ENCODE measurements around the gene FHOD3.

FHOD3 gene

DNA sequence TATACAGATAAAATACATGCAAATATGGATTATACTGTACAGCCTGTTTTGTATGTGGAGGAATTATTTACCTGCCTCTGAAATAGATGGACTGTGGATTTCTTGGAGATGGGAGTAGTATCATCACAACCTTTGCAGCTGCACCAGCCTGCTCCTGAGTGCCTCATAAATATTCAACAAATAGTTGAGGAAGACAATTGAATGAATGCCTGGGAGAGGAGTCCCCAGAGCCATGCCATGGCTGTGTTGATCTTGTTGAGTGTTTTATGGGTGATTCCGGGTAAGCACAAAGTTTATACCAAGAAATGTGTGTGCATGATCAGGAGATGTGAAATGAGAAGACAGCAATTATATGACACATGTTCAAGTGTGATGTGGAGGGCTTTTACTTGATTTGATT lies 225.0 kb downstream of the FHOD3 start:
- DNase-seq (ENCODE audit: low spot score), result no peak

DNA sequence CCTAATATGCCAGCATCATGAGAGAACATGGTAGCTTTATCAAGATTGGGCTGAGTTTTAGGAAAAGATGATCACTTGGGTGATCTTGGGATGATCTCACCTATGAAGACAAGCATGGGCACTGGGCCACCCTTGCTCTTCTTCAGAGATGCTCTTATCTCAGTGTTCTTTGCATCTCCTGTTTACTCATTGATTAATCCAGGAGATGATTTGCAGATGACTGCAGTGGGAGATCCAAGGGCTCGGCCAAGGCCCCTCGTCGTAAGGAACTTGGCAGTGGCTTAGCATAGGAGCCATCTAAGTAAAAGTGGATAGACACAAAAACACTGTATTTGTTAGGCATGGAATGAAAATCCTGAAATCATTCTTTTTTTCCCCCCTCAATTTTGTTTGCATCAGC lies 228.4 kb downstream of the FHOD3 start:
- DNase-seq (ENCODE audit: low spot score), result no peak

DNA sequence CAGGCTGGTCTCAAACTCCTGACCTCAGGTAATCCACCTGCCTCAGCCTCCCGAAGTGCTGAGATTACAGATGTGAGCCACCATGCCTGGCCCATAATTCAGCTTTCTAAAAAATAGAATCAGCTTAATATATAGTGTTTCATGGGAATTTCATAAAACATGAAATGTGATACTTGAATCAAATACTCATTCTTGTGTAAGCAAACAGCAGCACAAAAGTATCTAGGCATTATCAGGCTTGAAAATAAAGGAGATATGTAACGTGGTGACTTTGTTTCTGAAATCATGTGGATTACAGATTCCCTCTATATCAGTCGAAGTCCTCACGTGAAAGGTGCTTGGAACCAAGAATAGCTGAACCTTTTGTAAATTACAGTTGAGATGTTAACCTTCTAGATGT lies 229.1 kb downstream of the FHOD3 start:
- DNase-seq (ENCODE audit: low spot score), result no peak

DNA sequence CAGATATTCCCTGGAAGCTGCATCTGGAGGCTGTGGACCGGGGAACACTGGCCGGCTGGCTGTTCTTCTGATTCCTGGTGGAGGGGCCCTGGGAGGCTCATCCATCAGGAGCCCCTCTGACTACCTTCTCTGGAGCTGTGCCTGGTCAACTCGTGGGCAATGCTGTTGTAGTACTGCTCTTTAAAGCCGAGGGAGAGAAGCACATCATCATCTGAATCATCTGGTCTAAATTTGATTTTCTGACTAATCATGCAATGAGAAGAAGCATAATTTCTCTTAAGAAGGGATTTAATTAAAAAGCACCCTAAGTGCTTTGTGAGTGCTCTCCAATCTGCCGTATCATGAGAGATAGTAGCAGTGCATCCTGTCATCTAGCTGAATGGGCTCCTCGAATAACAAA lies 229.5 kb downstream of the FHOD3 start:
- no peak for DNase-seq (ENCODE audit: low spot score)

DNA sequence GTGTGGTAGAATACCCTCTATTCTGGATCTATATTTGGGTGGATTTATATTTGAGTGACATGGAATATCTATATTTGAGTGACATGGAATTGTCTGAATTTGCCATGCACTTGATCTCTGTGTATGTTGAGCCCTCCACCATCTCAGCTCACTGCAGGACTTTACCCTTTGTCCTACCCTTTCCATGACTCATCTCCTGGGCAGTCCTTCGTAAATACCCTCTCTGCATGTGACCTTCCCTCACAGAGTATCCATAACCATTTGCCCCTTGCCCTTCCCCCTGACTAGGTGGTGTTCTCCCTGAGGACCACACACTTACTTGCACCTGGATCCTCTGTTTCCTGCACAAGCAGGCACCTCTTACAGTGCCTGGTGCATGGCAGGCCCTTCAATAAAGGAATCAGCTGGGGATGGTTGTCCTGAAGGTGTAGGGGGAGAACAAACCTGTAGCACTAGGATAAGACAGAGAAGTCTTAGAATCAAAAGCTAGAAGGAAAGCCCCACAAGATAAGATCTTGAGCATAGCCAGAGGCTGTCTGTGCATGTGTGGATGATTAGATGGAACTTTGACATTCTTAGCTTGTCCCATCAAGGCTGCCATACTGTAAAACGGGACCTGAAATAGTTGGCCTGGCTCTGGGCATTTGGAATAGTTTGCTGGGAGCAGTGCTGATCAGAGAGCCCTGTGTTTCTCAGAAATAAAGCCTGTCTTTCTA lies 230.4 kb downstream of the FHOD3 start:
- DNase-seq (ENCODE audit: low spot score), result peak; percentile 6

DNA sequence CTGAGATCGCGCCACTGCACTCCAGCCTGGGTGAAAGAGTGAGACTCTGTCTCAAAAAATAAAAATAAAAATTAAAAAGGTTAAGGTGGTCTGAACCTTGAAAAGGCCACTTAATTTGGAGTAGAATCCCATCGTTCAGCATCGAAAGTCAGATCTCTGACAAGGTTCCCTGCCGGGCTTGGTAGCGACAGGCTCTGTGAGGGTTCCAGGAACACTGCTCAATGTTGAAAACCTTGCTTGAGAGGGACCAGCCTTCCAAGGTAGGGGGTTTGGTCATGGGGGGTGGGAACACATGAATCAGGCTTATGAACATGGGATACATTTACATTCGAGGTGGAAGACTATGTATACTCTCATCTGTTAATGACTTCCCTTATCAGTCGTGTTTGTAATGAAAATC lies 232.2 kb downstream of the FHOD3 start:
- DNase-seq (ENCODE audit: low spot score), result no peak

DNA sequence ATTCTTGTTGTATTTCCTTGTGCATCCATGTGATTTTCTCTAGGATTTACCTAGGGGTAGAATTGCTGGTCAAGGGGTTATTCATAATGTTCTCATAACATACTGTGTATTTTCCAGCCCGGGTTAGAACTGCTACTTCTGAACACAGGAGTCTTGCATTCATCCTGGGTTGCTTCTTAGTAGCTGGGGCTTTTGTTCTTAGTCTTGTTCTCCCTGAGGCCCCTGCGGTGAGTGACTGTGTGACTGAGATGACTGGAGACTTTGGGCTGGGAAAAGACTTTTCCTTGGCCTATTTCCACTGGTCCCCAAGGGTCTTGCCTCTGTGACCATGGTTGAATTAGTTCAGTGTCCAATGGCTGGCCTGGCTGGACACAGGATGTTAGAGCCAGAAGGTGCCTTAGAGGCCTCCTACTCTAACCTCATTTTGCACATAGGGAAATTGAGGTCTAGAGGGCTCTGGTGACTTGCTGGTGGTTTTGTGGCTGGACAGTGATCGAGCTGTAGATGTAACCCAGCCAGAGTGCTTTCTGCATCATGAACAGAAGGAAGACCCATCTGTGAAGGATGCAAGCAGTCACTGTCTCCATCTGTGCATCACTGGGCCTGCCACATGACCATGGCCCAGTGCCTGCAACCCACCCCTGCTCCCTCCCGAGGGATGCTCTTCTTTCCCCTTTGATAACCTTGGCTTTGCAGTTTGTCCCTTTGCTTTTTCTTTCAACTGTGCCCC lies 233.3 kb downstream of the FHOD3 start:
- DNase-seq (ENCODE audit: low spot score), result no peak

DNA sequence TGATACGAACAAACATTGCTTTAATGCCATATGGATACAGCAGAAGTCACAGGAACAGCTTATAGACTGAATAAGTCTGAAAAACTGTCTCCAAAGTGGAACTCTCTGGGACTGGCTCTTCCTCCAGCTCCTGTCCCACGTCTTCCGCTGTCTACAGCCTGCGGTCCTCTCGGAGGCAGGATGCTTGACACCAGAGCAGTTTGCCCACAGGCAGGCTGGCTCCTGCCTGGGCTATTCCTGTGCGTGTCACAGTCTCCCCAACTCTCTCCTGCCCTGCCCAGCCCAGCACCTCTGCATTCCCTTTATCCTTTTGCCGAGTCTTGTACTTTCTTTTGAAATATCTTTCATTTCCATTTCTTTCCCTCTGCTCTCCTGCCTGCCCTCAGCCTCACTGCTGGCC lies 234.1 kb downstream of the FHOD3 start:
- DNase-seq (ENCODE audit: low spot score), result no peak

DNA sequence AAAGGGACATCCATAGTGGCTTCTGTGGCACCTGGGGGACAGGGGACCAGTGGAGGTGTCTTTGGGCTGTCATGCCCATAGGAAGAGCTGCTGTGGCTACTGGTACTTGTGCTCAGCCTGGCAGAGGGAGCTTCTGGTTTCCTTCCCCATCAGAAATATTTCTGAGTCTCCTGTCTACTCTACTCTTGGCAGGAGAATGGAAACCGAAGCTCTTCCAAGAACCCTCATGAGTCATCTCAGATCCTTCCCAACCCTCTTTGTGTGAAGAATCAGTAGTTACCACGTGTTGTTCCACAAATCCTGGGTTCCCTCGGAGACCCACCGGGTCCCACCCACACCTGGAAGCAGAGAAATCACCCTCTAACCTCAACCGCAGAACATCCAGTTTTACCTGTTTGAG lies 234.9 kb downstream of the FHOD3 start:
- DNase-seq (ENCODE audit: low spot score), result no peak

DNA sequence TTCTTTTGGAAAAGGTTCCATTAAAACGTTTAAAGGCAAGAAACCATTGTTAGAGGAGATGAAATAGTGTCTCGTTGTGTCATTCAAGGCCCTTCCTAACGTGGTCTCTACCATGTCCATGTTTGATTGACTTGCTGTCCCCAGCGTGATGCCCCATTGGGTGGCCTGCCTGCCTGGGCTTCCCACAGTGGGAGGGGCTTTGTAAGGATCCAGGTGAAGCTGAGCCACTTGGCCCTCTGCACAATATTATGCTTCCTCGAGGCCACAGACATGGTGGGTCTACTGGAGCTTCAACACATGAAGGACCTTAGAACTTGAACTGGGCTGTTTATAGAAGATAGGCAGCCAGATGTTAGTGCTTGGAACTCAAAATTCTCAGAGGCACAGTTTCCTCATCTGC lies 235.3 kb downstream of the FHOD3 start:
- DNase-seq (ENCODE audit: low spot score), result no peak

DNA sequence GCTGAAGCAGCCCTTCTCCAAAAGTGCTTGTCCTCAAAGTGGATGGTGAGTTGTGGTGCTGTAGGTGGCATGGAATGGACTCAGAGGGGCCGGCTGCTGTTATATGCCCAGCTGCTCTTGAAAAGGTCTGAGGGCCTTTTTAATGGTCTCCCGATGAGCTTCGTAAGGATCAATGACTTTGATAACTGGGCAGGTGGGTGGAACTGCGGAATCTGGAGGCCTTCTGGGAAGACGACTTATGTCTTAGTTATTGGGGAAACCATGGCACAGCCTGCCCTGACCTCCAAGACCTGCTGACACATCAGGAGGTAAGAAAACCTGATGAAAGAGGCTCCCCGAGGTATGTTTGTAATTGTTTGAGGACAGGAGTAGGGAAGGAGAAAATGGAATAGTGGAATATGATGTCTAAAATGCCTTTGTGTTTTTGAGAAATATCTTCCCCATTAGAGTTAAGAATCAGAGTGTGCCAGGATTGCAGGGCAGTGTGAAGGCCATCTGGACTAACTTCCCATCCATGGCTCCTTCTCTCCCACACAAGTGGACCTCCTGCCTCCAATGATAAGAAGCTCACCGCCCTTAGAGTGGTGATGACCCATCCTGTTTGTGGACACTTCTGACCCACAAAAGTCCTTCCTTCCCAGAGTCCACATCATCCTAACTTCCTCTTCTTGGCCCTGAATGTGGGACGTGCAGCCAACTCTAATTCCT lies 236.1 kb downstream of the FHOD3 start:
- DNase-seq (ENCODE audit: low spot score), result no peak

DNA sequence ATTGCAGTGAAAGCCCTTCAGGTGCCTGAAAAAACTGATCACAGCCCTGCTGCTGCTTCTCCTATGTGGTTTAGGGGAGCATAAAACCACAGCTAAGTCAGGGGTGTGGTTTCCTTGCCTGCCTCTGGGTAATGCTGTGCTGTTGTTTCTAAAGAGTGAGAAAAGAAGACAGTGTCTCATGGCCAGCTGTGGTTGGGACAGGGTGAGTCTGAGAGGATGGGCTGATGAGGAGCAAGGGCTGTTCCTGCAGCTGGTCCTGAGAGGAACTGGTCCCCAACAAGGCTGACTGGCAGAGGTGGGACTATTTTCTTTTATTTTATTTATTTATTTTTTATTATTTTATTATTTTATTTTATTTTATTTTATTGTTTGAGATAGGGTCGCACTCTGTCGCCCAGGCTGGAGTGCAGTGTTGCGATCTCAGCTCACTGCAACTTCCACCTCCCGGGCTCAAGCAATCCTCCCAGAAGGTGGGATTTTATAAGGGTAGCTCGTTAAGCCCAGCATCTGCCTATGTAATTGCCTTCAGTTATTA lies 236.7 kb downstream of the FHOD3 start:
- DNase-seq (ENCODE audit: low spot score), result no peak

DNA sequence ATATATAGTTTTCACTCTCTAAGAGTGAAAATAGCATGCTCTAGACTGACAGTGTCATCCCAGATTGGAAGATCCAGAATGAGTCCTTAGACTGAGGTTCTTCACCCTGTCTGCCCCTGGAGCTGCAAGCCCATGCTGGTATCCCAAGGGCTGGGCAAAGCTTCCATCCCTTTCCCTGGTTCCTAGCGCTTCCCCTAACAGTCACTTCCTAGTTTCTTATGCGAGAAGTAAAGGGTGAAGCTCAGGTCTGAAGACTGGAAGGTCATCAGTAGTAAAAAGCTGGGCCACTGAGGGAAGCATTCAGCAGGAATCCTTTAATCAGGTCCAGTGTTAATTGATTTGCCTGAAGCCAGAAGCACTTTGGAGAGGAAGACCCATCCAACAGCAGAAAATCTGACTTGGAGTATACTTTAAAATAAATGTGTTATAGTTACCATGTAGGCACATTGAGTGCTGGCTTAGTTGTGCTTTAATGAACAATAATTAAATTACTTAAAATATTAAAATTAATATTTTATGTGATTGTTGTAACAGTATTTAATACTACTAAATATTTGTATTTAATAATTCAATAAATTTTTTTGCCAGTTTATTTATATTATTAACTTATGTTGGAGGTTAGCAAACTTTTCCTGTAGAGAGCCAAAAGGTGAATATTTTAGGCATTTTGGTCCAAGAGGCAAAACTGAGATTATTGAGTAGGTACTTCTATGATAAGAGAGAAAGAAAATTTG lies 237.9 kb downstream of the FHOD3 start:
- DNase-seq (ENCODE audit: low spot score), result no peak

DNA sequence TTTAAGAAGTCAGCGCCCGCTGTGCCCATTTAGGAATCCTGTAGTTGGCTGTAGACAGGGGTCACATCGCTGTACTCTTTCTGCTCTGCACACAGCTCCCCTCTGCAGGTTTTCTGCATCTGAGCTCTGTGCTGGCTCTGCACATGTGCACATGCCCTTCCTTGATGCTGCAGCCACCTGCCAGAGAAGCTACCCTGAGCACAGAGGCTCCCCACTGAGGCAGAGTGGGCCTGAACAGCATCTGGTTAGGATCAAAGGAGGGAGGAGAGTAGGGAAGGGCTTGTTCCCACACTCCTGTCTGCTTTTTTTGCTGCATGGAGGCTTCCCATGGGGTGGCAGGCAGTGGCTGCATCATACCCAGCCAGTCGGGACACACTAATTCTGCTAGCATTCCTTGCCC lies 238.9 kb downstream of the FHOD3 start:
- DNase-seq (ENCODE audit: low spot score), result no peak

DNA sequence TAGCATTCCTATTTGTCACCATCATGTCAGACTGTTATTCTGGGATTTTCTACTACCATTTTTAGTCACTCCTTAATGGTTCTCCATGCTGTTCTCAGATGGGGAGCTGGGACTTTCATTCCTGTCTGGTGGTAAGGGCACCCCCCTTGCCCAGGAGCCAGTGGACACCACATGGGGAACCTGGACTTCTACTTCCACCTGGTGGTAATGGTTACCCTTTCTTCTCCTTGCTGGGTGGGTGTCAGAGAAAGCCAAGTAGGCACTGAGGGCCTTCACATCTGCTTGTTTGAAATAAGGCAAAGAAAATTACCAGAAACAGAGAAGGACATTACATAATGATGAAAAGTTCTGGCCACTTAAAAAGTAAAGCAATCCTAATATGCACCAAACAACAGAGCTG lies 239.8 kb downstream of the FHOD3 start:
- no peak for DNase-seq (ENCODE audit: low spot score)

DNA sequence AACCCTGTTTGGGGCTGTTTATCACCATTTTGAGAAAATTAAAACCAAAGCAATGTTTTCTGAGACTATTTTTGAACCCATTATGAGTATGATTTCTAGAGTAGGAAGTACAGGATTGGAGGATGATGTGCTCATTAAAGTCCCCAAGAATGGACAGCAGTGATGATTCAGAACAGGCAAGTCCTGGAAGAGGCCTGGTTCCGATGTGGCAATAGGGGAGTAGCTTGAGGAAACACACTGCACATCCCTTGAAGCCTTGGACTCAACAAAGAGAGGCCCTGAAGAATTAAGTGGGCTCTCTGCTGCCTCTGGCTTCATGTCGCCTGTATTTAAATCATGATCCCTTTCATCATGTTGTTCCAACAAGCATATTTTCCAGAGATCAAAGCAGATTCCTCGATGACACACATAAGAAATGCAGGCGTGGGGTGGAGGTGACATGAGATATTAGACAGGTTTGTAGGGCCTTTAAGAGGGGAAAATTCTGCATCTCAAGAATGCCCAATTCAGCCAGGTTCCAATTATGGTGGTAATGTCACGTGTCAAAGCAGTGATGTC lies 242.2 kb downstream of the FHOD3 start:
- no peak for DNase-seq (ENCODE audit: low spot score)

DNA sequence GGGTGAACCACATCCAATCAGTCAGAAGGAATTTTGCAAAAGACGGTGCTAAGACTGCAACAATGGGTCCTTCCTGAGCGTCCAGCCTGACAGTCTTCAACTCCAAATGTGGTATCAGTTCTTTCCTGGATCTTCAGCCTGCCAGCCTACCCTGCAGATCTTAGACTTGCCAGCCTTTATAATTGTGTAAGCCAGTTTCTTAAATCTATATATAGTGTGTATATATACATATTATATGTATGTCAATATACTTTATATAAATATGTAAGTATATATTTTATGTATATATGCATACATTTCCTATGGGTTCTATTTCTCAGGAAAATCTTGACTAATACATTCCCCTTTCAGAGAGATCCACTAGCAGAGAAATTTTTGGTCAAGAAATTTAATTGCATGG lies 245.5 kb downstream of the FHOD3 start:
- DNase-seq (ENCODE audit: low spot score), result no peak

DNA sequence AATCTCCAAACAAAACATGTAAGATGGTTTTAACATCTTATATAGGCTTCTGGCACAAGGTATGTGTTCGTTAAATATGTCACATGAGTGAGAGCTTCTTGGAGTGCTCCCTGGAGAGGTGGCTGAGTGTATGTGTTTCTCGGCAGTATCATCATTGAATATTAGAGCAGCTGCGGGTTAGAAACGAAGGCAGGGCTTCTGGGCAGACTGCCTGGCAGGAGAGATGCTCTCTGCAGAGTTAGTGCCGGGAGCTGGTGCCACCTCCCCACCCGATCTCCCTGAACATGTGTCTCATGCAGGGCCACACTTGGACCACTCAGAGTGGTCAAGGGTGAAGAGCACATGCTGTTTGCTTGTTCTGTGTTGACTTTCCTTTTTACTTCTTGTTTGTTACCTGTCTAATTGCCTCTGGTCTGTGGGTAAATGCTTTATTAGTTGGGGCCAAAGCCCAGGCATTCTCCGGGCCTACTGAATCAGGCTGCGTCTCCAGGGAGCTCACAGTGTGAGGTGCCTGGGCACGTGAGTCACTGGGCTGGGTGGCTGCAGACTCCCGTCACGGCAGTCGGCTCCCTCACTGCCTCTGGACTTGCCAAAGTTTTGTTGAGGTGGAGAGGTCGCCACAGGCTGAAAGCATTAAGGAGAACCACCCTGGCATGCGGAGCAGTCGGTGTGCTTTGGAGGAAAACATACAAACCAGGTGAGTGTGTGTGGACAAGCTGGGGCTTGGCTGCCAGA lies 246.6 kb downstream of the FHOD3 start:
- no peak for DNase-seq (ENCODE audit: low spot score)

DNA sequence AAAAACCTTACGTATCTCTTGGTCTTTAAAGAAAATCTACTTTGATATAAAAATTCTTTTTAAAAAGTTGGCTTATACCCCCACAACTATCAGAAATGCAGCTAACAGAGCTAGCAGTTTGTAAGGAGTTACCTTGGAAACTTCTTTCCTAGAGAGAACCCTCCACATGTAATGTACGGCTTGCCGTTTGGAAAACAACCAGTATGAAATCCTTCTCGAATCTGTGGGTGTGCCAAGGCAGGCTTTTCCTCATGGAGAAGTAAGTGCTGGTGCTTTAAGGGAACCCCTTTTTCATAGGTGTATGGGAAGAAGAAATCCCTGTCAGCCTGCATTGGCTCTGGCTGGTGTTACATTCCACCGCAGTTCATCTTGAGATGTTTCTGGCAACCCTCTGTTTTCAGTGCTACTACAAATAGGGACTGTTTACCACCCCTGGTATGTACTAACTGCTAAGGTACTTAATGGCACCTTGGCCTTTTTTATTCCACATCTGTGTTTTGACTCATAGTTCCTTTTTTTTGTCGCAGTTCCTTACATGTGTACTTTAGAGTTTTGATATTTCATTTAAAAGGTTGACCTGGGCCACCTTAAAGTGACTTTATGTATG lies 248.4 kb downstream of the FHOD3 start:
- no peak for DNase-seq (ENCODE audit: low spot score)

DNA sequence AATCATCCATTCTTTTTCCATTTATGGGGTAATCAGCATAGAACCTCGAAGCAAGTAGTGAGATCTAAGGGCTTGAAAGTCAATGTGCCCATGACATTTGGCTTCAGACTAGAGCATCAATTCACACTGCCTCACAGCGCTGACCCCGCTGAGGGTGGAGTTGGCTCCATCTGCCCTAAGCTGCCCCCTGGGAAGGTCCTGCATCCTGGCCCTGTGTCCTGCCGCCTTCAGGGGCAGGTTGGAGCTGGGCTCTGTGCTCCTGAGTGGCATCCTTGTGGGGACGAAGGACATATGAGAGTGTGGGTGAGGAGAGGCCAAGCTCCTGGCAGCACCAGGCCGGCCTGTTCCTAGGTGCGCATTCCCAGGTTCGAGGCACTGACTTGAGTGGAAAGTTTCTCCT lies 249.4 kb downstream of the FHOD3 start:
- no peak for DNase-seq (ENCODE audit: low spot score)

DNA sequence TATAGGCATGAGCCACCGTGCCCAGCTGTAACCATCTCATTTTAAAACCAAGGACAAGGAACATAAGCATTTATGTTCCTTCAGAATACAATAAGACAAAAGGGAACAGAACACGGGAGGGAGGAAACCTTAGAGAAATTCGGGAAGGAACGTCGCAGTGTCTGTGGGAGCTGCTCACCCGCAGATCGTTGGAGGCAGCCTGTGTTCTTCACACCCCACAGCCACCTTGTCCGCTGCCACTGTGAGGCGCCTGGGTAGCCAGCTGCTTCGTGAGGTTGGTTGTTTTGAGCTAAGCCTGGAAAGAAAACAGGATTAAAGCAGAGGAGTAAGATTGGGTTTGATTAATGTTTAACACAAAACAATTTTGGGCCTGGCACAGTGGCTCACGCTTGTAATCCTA lies 250.0 kb downstream of the FHOD3 start:
- DNase-seq (ENCODE audit: low spot score), result no peak
